Colonic mucosa (tissue), 4 donors: Measurements from ENCODE around the gene COMMD3. TPM values are rescaled to one million over a fixed set of nuclear protein-coding genes. Genes with fewer than 3 reads are reported as not detected.
"Not testable (repeated sequence)": the region's sequence is repeated elsewhere in the genome, so short reads cannot be mapped to it uniquely, and the experiment has no call there.

Experiments used
- DNase-seq: peaks from one replicate; pipeline ENCODE4 v3.0.0-alpha.2; 2020
- H3K27ac ChIP-seq: fragments of 200-600 bp; one replicate; pipeline ENCODE4 v1.8.0; 2021
- H3K27me3 ChIP-seq: fragments of 200-600 bp; one replicate; pipeline ENCODE4 v1.8.0; 2021
- H3K36me3 ChIP-seq: fragments of 200-600 bp; one replicate; pipeline ENCODE4 v1.8.0; 2021
- H3K4me1 ChIP-seq: fragments of 200-600 bp; one replicate; pipeline ENCODE4 v1.8.0; 2021; ENCODE audit warnings: mild to moderate bottlenecking
- H3K4me3 ChIP-seq: fragments of 200-600 bp; one replicate; pipeline ENCODE4 v1.8.0; 2021
- H3K9ac ChIP-seq, 2 donors: one replicate each; pipeline ENCODE4 v1.7.0; 2013; ENCODE audit warnings: control low read depth in 2 of 2, low read depth in 2 of 2, low read length in 2 of 2
- H3K9me3 ChIP-seq: fragments of 200-600 bp; one replicate; pipeline ENCODE4 v1.8.0; 2021
- CTCF ChIP-seq: fragments of 200-600 bp; IDR thresholded peaks from one replicate; pipeline ENCODE4 v1.8.0; 2022; ENCODE audit warnings: antibody characterized with exemption, mild to moderate bottlenecking
- intact Hi-C: fragments of 100-400 bp; cut with DNase I; formaldehyde crosslinking; loops from one replicate; pipeline ENCODE4 v1.14.1; 2022
- total RNA-seq, 2 donors: library from RNA; stranded (reverse); fragmentation: NEBNext Ultra II Directional in 1 of 2; extraction: Animal tissue kit (Norgen Biotek cat#: 25700) in 1 of 2; gene quantifications; one replicate each; pipeline ENCODE4 v1.2.1, GENCODE V29; 2021
- donor health status: healthy.
- donor health status: DM: no; HTN: no; CAD: no.
- donor health status: DM: no; HTN: no; CAD: no.

Gene COMMD3
- total RNA-seq, 2 donors from 2014 or later = 41.3 to 45.7 TPM

GRCh38 chr10:22305721-22306120 is 10.5 kb upstream of the COMMD3 start:
- Histone ChIP-seq H3K9me3 (no peaks in the 10 kb centered on the region), H3K4me3 (no peak overlapping the region), H3K27ac (no peak overlapping the region), H3K9ac (no peak overlapping the region), H3K36me3 (no peaks in the 10 kb centered on the region), H3K4me1 (no peaks in the 10 kb centered on the region), H3K27me3 (no peaks in the 10 kb centered on the region)
- DNase-seq = no peak
- no peak for TF ChIP-seq CTCF
- intact Hi-C loops = no loop called here

- H3K36me3 ChIP-seq = no peaks in the 10 kb centered on the region
- H3K4me3 ChIP-seq = no peak overlapping the region
- intact Hi-C loops = no loop called here
- H3K9me3 ChIP-seq = no peaks in the 10 kb centered on the region
- no peaks in the 10 kb centered on the region for H3K27me3 ChIP-seq
- H3K9ac ChIP-seq = no peak overlapping the region
- no peak overlapping the region for H3K27ac ChIP-seq
- no peak for DNase-seq
- no peaks in the 10 kb centered on the region for H3K4me1 ChIP-seq
- TF ChIP-seq CTCF = no peak
Observed at GRCh38 chr10:22308390-22308789, 7.8 kb upstream of the COMMD3 start.

GRCh38 chr10:22309180-22310000 is 6.8 kb upstream of the COMMD3 start:
- intact Hi-C loops = no loop called here
- Histone ChIP-seq H3K27me3 (no peaks in the 10 kb centered on the region), H3K4me1 (no peaks in the 10 kb centered on the region), H3K9ac (no peak overlapping the region), H3K9me3 (no peaks in the 10 kb centered on the region), H3K4me3 (no peak overlapping the region), H3K27ac (no peak overlapping the region), H3K36me3 (no peaks in the 10 kb centered on the region)
- no peak for TF ChIP-seq CTCF
- DNase-seq = no peak

- H3K27ac ChIP-seq, H3K4me3 ChIP-seq, H3K27me3 ChIP-seq, intact Hi-C loops, H3K9me3 ChIP-seq, H3K4me1 ChIP-seq, DNase-seq, H3K36me3 ChIP-seq, H3K9ac ChIP-seq: not testable (repeated sequence)
Observed at GRCh38 chr10:22310012-22310411, 6.2 kb upstream of the COMMD3 start.

GRCh38 chr10:22310928-22311327 is 5.3 kb upstream of the COMMD3 start:
- intact Hi-C loops = no loop called here
- H3K27ac ChIP-seq = no peak overlapping the region
- H3K27me3 ChIP-seq = no peaks in the 10 kb centered on the region
- no peak for DNase-seq
- no peak overlapping the region for H3K4me3 ChIP-seq
- no peaks in the 10 kb centered on the region for H3K4me1 ChIP-seq
- H3K36me3 ChIP-seq = no peaks in the 10 kb centered on the region
- H3K9ac ChIP-seq = no peak overlapping the region
- H3K9me3 ChIP-seq = no peaks in the 10 kb centered on the region
- no peak for TF ChIP-seq CTCF

- TF ChIP-seq CTCF = no peak
- Histone ChIP-seq H3K36me3 (no peaks in the 10 kb centered on the region), H3K27ac (no peak overlapping the region), H3K9ac (no peak overlapping the region), H3K27me3 (no peaks in the 10 kb centered on the region), H3K4me3 (no peak overlapping the region), H3K9me3 (no peaks in the 10 kb centered on the region), H3K4me1 (no peaks in the 10 kb centered on the region)
- intact Hi-C loops = no loop called here
- no peak for DNase-seq
Observed at GRCh38 chr10:22314852-22315251, 1.3 kb upstream of the COMMD3 start.
